ENCODE data around the gene SLC1A7. TPM values are rescaled to one million over a fixed set of nuclear protein-coding genes. Genes with fewer than 3 reads are reported as not detected.
"Not testable (repeated sequence)": the region's sequence is repeated elsewhere in the genome, so short reads cannot be mapped to it uniquely, and the experiment has no call there.

Gene SLC1A7
- not detected in 2 replicates for total RNA-seq

DNA sequence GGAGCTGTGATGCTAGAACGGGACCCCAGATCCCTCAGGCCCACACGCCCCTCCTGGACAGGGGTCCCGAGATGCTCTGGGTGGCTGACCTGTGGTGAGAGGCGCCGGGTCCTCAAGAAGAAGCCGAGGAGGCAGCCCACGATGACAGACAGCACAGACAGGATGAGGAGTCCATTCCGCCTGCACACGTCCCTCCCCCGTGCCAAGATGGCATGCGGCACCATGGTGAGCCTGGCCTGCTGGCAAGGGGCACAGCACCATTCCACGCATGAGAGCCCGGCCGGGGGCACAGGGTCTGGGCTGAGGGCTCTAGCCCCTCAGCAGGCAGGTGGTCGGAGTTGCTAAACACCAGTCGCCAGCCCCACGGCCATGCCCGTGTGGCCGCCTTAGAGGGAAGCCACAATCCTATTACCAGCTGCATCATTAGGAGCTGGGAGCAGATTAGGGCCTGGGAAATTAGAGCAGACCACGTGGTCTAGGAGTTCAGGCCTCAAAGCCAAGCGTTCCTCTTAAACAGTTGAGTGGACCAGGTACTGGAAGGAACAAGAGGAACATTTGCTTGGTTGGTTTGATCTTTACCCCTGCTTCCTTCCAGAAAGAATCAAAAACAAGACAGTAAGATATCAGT lies at the start of gene SLC1A7:
Gene SLC1A7, minus strand, starts transcription at position 413 of the 628 bp plus-strand sequence. Its CDS starts 189 bp downstream, at position 224.
- TF ChIP-seq, protein P1, sequence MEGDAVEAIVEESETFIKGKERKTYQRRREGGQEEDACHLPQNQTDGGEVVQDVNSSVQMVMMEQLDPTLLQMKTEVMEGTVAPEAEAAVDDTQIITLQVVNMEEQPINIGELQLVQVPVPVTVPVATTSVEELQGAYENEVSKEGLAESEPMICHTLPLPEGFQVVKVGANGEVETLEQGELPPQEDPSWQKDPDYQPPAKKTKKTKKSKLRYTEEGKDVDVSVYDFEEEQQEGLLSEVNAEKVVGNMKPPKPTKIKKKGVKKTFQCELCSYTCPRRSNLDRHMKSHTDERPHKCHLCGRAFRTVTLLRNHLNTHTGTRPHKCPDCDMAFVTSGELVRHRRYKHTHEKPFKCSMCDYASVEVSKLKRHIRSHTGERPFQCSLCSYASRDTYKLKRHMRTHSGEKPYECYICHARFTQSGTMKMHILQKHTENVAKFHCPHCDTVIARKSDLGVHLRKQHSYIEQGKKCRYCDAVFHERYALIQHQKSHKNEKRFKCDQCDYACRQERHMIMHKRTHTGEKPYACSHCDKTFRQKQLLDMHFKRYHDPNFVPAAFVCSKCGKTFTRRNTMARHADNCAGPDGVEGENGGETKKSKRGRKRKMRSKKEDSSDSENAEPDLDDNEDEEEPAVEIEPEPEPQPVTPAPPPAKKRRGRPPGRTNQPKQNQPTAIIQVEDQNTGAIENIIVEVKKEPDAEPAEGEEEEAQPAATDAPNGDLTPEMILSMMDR (IDR thresholded peaks at IDR 0.05; ENCODE audit: insufficient read depth, low read length, poor library complexity, severe bottlenecking), result no peak
- no peak for DNase-seq (ENCODE audit: low read depth)
- Histone ChIP-seq H3K4me3 (ENCODE audit: low read depth, low read length) (no peak within 1 kb of the TSS), H3K36me3 (ENCODE audit: control insufficient read depth, insufficient read depth, low read length) (no peaks in the 10 kb centered on the region), H3K27me3 (ENCODE audit: control insufficient read depth, insufficient read depth, low read length) (no peaks in the 10 kb centered on the region)

DNA sequence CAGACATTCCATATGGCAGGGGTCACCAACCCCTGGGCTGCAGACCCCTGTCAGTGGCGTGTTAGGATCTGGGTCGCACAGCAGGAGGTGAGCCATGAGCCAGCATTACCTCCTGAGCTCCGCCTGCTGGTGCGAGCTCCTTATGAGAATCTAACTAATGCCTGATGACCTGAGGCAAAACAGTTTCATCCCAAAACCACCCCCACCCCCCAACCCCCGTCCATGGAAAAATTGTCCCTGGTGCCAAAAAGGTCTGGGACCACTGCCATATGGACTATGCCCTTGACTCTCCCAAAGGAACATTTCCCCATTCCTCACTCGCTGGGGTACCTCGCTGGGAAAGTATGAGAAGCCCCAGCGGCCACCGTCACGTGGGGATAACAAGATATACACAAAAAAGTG lies 47.8 kb upstream of the SLC1A7 start:
- Histone ChIP-seq H3K36me3 (ENCODE audit: control insufficient read depth, insufficient read depth, low read length) (no peaks in the 10 kb centered on the region), H3K27me3 (ENCODE audit: control insufficient read depth, insufficient read depth, low read length) (no peaks in the 10 kb centered on the region), H3K4me3 (ENCODE audit: low read depth, low read length) (no peak overlapping the region)
- TF ChIP-seq, protein P1 (IDR thresholded peaks at IDR 0.05; ENCODE audit: insufficient read depth, low read length, poor library complexity, severe bottlenecking), result no peak
- no peak for DNase-seq (ENCODE audit: low read depth)

DNA sequence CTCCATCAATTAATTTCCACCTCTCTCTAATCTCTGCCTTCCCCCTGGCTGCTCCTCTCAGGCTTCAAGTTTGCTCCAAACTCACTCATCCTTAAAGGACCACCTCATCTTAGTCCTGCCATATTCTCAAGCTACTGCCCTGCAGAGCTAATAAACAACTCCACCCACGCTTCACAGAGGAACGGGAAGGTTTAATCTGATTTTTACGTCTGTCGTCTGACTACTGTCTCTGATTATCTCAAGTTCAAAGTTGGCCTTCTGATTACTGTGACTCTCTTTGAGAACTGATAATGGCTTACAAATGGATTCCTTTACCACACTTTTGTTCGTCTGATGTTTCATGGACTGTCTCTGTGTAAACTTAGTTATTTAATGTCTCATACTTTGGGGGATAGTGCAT lies 46.6 kb upstream of the SLC1A7 start:
- Histone ChIP-seq H3K36me3 (ENCODE audit: control insufficient read depth, insufficient read depth, low read length) (no peaks in the 10 kb centered on the region), H3K4me3 (ENCODE audit: low read depth, low read length) (no peak overlapping the region), H3K27me3 (ENCODE audit: control insufficient read depth, insufficient read depth, low read length) (no peaks in the 10 kb centered on the region)
- DNase-seq (ENCODE audit: low read depth), result no peak
- TF ChIP-seq, protein P1 (IDR thresholded peaks at IDR 0.05; ENCODE audit: insufficient read depth, low read length, poor library complexity, severe bottlenecking), result no peak

DNA sequence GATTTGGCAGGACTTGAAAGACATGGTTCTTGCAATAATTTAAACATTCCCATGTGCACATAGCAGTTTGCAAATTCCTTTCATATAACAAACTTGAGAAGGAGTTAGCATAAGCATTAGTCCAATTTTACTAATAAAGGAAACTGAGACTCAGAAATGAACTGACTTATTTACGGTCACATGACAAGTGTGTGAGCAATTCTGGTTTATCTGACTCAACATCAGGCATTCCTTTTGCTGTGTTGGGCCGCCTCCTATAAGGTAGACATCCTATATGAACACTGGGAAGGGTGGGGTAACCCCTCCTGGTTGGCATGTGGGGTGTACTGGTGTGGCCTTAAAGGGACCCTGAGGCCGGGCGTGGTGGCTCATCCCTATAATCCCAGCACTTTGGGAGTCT lies 45.7 kb upstream of the SLC1A7 start:
- H3K36me3 ChIP-seq (ENCODE audit: control insufficient read depth, insufficient read depth, low read length), result no peaks in the 10 kb centered on the region
- H3K27me3 ChIP-seq (ENCODE audit: control insufficient read depth, insufficient read depth, low read length), result no peaks in the 10 kb centered on the region
- no peak overlapping the region for H3K4me3 ChIP-seq (ENCODE audit: low read depth, low read length)
- no peak for DNase-seq (ENCODE audit: low read depth)
- TF ChIP-seq, protein P1 (IDR thresholded peaks at IDR 0.05; ENCODE audit: insufficient read depth, low read length, poor library complexity, severe bottlenecking), result no peak

DNA sequence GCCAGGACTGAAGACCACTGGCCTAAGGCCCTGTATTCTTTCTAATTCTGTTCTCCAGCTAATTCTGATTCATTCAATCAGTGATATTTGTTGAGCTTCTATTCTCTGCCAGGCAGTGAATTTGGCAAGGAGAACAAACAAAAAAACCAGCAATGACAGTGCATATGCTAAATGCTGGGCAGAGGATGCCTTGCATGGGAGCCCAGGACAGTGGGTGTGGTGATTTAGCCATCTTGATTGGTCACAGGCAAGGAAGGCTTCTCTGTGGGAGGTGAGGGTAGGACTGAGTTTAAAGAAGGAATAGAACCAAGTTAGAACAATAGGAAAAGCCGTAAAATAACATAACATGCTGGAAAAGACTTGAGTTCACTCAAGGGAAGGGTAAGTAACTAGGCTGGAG lies 45.0 kb upstream of the SLC1A7 start:
- no peak for DNase-seq (ENCODE audit: low read depth)
- H3K27me3 ChIP-seq (ENCODE audit: control insufficient read depth, insufficient read depth, low read length), result no peaks in the 10 kb centered on the region
- H3K4me3 ChIP-seq (ENCODE audit: low read depth, low read length), result no peak overlapping the region
- TF ChIP-seq, protein P1 (IDR thresholded peaks at IDR 0.05; ENCODE audit: insufficient read depth, low read length, poor library complexity, severe bottlenecking), result no peak
- H3K36me3 ChIP-seq (ENCODE audit: control insufficient read depth, insufficient read depth, low read length), result no peaks in the 10 kb centered on the region

DNA sequence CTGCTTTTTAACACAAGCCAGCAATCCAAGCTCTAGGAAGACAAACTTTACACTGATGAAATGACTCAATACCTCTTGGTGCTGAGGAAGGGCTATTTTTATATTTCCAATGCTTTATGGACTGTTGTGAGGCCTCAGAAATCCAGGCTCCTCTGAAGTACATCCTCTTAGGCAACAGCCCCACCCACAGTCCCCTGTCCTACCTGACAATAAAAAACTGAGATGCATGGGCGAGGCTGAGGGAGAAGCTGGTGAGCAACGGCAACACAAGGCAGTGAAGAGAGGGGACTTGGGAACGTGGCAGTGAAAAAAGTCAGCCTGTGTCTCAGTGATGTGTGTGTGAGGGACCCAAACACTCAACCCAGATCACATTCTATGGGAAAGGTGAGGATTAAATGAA lies 44.1 kb upstream of the SLC1A7 start:
- H3K36me3 ChIP-seq (ENCODE audit: control insufficient read depth, insufficient read depth, low read length), result no peaks in the 10 kb centered on the region
- H3K27me3 ChIP-seq (ENCODE audit: control insufficient read depth, insufficient read depth, low read length), result no peaks in the 10 kb centered on the region
- H3K4me3 ChIP-seq (ENCODE audit: low read depth, low read length), result no peak overlapping the region
- no peak for DNase-seq (ENCODE audit: low read depth)
- TF ChIP-seq, protein P1 (IDR thresholded peaks at IDR 0.05; ENCODE audit: insufficient read depth, low read length, poor library complexity, severe bottlenecking), result no peak

DNA sequence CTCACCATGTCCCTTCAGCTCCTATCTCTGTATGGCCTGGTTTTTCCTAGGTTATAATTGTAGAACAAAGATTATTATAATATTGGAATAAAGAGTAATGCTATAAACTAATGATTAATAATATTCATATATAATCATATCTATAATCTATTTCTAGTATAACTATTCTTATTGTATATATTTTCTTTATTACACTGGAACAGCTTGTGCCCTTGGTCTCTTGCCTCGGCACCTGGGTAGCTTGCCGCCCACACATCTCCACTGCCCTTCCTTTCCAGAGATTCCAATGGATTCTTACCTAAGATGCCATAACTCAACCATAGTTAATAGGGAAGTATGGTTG lies 43.5 kb upstream of the SLC1A7 start:
- H3K36me3 ChIP-seq (ENCODE audit: control insufficient read depth, insufficient read depth, low read length); DNase-seq (ENCODE audit: low read depth); H3K27me3 ChIP-seq (ENCODE audit: control insufficient read depth, insufficient read depth, low read length); H3K4me3 ChIP-seq (ENCODE audit: low read depth, low read length): not testable (repeated sequence)
